ENCODE data around the gene UXS1.
A peak's percentile ranks its signal among the peaks of the same experiment; 100 is the strongest.
"Not testable (repeated sequence)": the region's sequence is repeated elsewhere in the genome, so short reads cannot be mapped to it uniquely, and the experiment has no call there.

Gene UXS1

DNA sequence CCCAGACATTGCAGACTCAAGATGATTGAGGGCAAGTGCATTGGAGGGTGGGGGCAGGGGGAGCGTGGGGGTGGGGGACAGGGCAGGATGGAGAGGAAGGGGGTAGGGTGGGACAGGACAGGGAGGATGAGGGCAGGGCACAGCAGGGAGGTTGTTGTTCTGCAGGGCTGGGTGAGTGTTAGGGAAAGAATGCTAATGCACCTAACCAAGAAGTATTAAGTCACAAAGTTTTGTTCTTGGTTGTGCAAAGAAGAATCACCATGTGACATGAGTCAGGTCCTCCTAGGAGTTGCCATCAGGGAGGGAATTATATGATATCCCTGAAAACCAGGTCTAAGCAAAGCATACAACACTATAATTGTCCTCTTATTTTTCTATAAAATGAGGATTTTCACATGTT lies 10.4 kb upstream of the UXS1 start:
- not testable (repeated sequence) for H3K9ac ChIP-seq (ENCODE audit: low read length); H3K27me3 ChIP-seq (ENCODE audit: control insufficient read depth, insufficient read depth, low read length); H3K36me3 ChIP-seq (ENCODE audit: control insufficient read depth, insufficient read depth, low read length); H3K27ac ChIP-seq (ENCODE audit: low read depth, low read length); H3K4me3 ChIP-seq (ENCODE audit: low read length); H3K4me1 ChIP-seq (ENCODE audit: control insufficient read depth, insufficient read depth, low read length)

DNA sequence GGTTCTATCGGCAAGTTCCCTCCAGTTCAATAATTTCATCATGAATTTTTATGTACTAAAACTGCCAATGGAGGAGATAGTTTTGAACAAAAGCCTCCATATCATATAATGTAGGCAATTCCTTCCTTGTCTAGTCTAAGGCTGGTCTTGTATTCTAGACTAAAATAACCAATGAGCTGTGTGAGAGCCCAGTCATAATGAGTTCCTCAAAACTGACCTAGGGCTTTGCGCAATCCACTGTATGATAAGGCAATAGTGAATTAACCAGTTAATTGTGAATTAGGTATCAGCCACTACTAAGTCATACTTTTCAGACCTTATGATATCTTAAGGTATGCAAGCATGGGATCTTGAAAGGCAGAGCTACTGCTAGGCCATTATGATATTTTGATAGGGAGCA lies 7.6 kb upstream of the UXS1 start:
- H3K36me3 ChIP-seq (ENCODE audit: control insufficient read depth, insufficient read depth, low read length) = no peaks in the 10 kb centered on the region
- no peak overlapping the region for H3K9ac ChIP-seq (ENCODE audit: low read length)
- no peaks in the 10 kb centered on the region for H3K27me3 ChIP-seq (ENCODE audit: control insufficient read depth, insufficient read depth, low read length)
- no peak overlapping the region for H3K4me3 ChIP-seq (ENCODE audit: low read length)
- no peak overlapping the region for H3K27ac ChIP-seq (ENCODE audit: low read depth, low read length)
- no peaks in the 10 kb centered on the region for H3K4me1 ChIP-seq (ENCODE audit: control insufficient read depth, insufficient read depth, low read length)

- H3K27ac ChIP-seq (ENCODE audit: low read depth, low read length) = no peak overlapping the region
- no peaks in the 10 kb centered on the region for H3K36me3 ChIP-seq (ENCODE audit: control insufficient read depth, insufficient read depth, low read length)
- H3K4me1 ChIP-seq (ENCODE audit: control insufficient read depth, insufficient read depth, low read length) = peaks cover 4% of the 10 kb centered on the region
- no peak overlapping the region for H3K9ac ChIP-seq (ENCODE audit: low read length)
- no peak overlapping the region for H3K4me3 ChIP-seq (ENCODE audit: low read length)
- H3K27me3 ChIP-seq (ENCODE audit: control insufficient read depth, insufficient read depth, low read length) = no peaks in the 10 kb centered on the region
These were observed 3.8 kb upstream of the UXS1 start for GRCh38 chr2:106197878-106198277.

- peaks cover 7% of the 10 kb centered on the region for H3K4me1 ChIP-seq (ENCODE audit: control insufficient read depth, insufficient read depth, low read length)
- no peak overlapping the region for H3K9ac ChIP-seq (ENCODE audit: low read length)
- no peak overlapping the region for H3K4me3 ChIP-seq (ENCODE audit: low read length)
- H3K36me3 ChIP-seq (ENCODE audit: control insufficient read depth, insufficient read depth, low read length) = no peaks in the 10 kb centered on the region
- H3K27me3 ChIP-seq (ENCODE audit: control insufficient read depth, insufficient read depth, low read length) = no peaks in the 10 kb centered on the region
- H3K27ac ChIP-seq (ENCODE audit: low read depth, low read length) = no peak overlapping the region
These were observed 1.9 kb upstream of the UXS1 start for GRCh38 chr2:106195981-106196380.

- Histone ChIP-seq H3K27me3 (ENCODE audit: control insufficient read depth, insufficient read depth, low read length) (no peaks in the 10 kb centered on the region), H3K4me1 (ENCODE audit: control insufficient read depth, insufficient read depth, low read length) (peaks cover 7% of the 10 kb centered on the region), H3K4me3 (ENCODE audit: low read length) (no peak overlapping the region), H3K27ac (ENCODE audit: low read depth, low read length) (no peak overlapping the region), H3K9ac (ENCODE audit: low read length) (no peak overlapping the region), H3K36me3 (ENCODE audit: control insufficient read depth, insufficient read depth, low read length) (no peaks in the 10 kb centered on the region)
These were observed 1.4 kb upstream of the UXS1 start for GRCh38 chr2:106195456-106195855.

DNA sequence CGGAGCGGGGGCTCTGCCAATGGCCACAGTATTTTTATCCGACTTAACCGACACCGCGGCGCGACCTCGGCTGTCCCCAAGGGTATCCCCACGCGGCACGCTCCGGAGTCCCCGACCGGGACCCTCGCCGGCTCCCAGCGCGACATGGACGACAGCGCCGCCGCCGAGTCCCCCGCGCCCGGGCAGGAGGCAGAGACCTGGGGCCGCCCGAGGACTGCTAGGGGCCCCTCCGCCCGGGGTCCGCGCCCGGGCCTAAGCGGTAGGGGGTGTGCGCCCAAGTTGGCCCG lies 468 bp downstream of the UXS1 start:
- Histone ChIP-seq H3K4me1 (ENCODE audit: control insufficient read depth, insufficient read depth, low read length) (peaks cover 7% of the 10 kb centered on the region), H3K36me3 (ENCODE audit: control insufficient read depth, insufficient read depth, low read length) (no peaks in the 10 kb centered on the region), H3K9ac (ENCODE audit: low read length) (no peak overlapping the region), H3K4me3 (ENCODE audit: low read length) (peak overlapping the region; percentile 79), H3K27ac (ENCODE audit: low read depth, low read length) (peak overlapping the region; percentile 67), H3K27me3 (ENCODE audit: control insufficient read depth, insufficient read depth, low read length) (no peaks in the 10 kb centered on the region)

DNA sequence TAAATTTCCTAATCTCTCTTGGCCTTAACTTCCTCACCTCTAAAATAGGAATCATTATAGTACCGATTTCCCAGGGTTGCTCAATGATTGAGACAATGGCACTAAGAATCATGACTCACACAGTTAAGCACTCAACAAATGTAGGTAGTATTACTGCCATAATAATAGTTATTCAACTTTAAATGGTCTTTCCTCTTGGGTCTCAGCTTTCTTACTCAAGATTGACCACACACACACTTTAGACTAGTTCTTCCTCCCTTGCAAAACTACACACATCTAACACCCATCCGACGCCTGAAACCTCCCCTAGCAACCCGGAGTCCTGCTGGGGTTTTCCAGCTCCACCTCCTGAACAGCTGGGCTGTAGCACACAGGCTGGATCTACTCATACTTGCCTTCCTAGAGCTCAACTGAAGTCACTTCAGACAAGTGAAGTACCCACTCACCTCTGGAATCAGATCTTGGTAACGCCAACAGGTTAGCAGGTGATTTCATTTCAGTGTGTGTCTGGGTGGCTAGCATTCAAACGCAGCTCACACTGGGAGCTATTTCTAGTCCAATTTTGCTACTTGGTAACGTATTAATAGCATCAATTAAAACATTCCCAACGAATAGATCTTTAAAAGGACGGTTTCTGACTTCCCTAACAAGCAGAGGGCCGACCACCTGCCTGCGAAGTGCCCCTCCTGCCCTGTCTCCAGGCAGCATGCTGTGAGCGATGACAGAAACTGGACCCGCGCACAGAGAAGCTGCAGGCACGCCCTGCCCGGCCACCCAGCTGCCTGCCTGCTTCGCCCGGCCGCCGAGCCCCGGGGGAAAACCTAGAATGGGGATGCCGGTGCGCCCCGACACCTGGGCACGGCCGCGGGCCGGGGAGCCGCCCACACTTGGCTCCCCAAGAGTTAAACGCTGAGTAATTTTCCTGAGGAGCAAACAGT lies 1.1 kb downstream of the UXS1 start:
- Histone ChIP-seq H3K36me3 (ENCODE audit: control insufficient read depth, insufficient read depth, low read length) (no peaks in the 10 kb centered on the region), H3K4me3 (ENCODE audit: low read length) (peak overlapping the region; percentile 79), H3K9ac (ENCODE audit: low read length) (no peak overlapping the region), H3K4me1 (ENCODE audit: control insufficient read depth, insufficient read depth, low read length) (peaks cover 7% of the 10 kb centered on the region), H3K27ac (ENCODE audit: low read depth, low read length) (peak overlapping the region; percentile 67), H3K27me3 (ENCODE audit: control insufficient read depth, insufficient read depth, low read length) (no peaks in the 10 kb centered on the region)

GRCh38 chr2:106191511-106192016 lies 2.5 kb downstream of the UXS1 start:
- no peaks in the 10 kb centered on the region for H3K27me3 ChIP-seq (ENCODE audit: control insufficient read depth, insufficient read depth, low read length)
- H3K4me3 ChIP-seq (ENCODE audit: low read length) = no peak overlapping the region
- H3K27ac ChIP-seq (ENCODE audit: low read depth, low read length) = no peak overlapping the region
- H3K9ac ChIP-seq (ENCODE audit: low read length) = no peak overlapping the region
- H3K36me3 ChIP-seq (ENCODE audit: control insufficient read depth, insufficient read depth, low read length) = no peaks in the 10 kb centered on the region
- H3K4me1 ChIP-seq (ENCODE audit: control insufficient read depth, insufficient read depth, low read length) = peaks cover 7% of the 10 kb centered on the region

GRCh38 chr2:106189764-106190468 lies 4.2 kb downstream of the UXS1 start:
- Histone ChIP-seq H3K27me3 (ENCODE audit: control insufficient read depth, insufficient read depth, low read length) (no peaks in the 10 kb centered on the region), H3K4me1 (ENCODE audit: control insufficient read depth, insufficient read depth, low read length) (peaks cover 5% of the 10 kb centered on the region), H3K36me3 (ENCODE audit: control insufficient read depth, insufficient read depth, low read length) (no peaks in the 10 kb centered on the region), H3K4me3 (ENCODE audit: low read length) (no peak overlapping the region), H3K9ac (ENCODE audit: low read length) (no peak overlapping the region), H3K27ac (ENCODE audit: low read depth, low read length) (no peak overlapping the region)

GRCh38 chr2:106189325-106189724 lies 4.8 kb downstream of the UXS1 start:
- Histone ChIP-seq H3K27me3 (ENCODE audit: control insufficient read depth, insufficient read depth, low read length) (no peaks in the 10 kb centered on the region), H3K4me1 (ENCODE audit: control insufficient read depth, insufficient read depth, low read length) (peaks cover 5% of the 10 kb centered on the region), H3K9ac (ENCODE audit: low read length) (no peak overlapping the region), H3K36me3 (ENCODE audit: control insufficient read depth, insufficient read depth, low read length) (no peaks in the 10 kb centered on the region), H3K27ac (ENCODE audit: low read depth, low read length) (no peak overlapping the region), H3K4me3 (ENCODE audit: low read length) (no peak overlapping the region)

DNA sequence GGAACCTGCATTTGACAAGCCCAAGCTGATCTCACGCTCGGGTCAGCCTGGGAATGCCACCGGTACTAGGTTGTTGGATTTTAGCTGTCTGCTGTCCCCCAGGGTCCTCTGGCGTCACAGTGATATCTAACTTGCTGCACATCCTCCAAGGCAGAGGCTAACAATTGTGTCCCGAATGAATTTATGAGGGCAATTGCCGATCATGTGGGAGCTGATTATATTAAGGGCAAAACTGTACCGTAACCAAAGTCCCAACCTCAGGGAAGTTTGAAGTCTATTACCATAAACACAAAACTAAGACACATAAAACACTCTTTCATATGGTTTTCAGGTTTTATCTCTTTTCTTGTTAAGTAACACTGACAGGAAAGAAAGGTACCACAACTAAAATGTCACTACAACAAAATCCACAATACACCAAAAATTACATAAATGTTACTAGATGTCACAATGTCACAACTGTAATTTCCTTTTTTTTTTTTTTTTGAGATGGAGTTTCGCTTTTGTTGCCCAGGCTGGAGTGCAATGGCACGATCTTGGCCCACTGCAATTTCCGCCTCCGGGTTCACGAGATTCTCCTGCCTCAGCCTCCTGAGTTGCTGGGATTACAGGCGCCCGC lies 6.7 kb downstream of the UXS1 start:
- Histone ChIP-seq H3K4me1 (ENCODE audit: control insufficient read depth, insufficient read depth, low read length) (no peaks in the 10 kb centered on the region), H3K27ac (ENCODE audit: low read depth, low read length) (no peak overlapping the region)

DNA sequence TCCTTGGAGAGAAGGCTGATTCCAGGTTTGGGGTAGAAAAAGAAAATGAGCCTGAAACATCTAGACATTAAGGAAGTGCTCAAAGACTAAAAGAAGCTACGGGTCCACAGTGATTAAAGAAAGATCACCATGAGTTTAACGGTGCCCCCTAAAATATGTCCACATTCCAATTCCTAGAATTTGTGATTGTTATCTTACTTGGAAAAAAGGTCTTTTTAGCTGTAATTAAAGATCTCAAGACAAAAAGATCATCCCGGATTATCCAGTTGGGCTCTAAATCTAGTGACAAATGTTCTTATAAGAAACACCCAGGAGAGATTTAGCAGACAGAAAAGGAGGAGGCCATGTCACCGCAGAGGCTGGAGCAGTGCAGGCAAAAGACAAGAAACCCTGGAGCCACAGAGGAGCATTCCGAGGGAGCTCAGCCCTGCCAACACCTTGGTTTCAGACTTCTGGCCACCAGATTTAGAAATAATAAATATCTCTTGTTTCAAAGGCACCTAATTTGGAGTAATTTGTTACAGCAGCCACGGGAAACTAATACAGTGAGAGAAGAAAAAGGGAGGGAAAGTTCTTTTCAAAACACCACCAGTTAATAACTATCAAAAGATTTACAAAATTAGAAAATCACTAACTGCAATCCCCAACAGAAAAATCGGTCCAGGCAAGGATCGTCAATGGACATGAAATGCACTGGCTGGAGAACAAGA lies 8.5 kb downstream of the UXS1 start:
- no peaks in the 10 kb centered on the region for H3K36me3 ChIP-seq (ENCODE audit: control insufficient read depth, insufficient read depth, low read length)
- H3K4me1 ChIP-seq (ENCODE audit: control insufficient read depth, insufficient read depth, low read length) = no peaks in the 10 kb centered on the region
- H3K27ac ChIP-seq (ENCODE audit: low read depth, low read length) = no peak overlapping the region
- H3K9ac ChIP-seq (ENCODE audit: low read length) = no peak overlapping the region
- H3K4me3 ChIP-seq (ENCODE audit: low read length) = no peak overlapping the region
- H3K27me3 ChIP-seq (ENCODE audit: control insufficient read depth, insufficient read depth, low read length) = no peaks in the 10 kb centered on the region

More for the DNA sequence above, 6.7 kb downstream of the UXS1 start:
- H3K27me3 ChIP-seq (ENCODE audit: control insufficient read depth, insufficient read depth, low read length) = no peaks in the 10 kb centered on the region
- H3K9ac ChIP-seq (ENCODE audit: low read length) = no peak overlapping the region
- H3K4me3 ChIP-seq (ENCODE audit: low read length) = no peak overlapping the region
- H3K36me3 ChIP-seq (ENCODE audit: control insufficient read depth, insufficient read depth, low read length) = no peaks in the 10 kb centered on the region
